GM12874 (cell line): ENCODE data around the gene DPY19L3.

ENCODE experiments used
- TF ChIP-seq, protein P1 (sequence below): IDR thresholded peaks from 2 replicates; pipeline ENCODE4 v1.5.1; 2011; ENCODE audit warnings: low read depth, mild to moderate bottlenecking, control low read depth, low read length, moderate library complexity; ENCODE audit not compliant: insufficient read depth

The DPY19L3 gene

DNA sequence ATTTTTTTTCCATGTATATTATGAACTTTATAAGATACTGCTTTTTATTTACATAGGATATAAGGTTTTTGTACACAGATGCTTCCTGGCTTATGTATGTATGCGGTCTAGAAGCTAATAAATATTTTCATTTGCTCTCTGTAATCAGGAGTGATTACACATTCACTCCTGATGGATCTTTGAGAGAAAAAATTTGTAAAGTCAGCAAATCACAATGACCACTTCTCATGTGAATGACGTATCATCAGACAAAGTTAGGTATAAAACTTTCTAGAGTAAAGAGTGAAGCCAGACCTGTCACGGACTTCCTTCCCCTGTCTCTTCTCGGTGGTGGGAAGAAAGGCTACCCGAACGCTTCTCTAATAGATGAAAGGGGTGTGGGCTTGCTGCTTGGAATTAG is 31.1 kb downstream of the DPY19L3 start:
- TF ChIP-seq, protein P1, sequence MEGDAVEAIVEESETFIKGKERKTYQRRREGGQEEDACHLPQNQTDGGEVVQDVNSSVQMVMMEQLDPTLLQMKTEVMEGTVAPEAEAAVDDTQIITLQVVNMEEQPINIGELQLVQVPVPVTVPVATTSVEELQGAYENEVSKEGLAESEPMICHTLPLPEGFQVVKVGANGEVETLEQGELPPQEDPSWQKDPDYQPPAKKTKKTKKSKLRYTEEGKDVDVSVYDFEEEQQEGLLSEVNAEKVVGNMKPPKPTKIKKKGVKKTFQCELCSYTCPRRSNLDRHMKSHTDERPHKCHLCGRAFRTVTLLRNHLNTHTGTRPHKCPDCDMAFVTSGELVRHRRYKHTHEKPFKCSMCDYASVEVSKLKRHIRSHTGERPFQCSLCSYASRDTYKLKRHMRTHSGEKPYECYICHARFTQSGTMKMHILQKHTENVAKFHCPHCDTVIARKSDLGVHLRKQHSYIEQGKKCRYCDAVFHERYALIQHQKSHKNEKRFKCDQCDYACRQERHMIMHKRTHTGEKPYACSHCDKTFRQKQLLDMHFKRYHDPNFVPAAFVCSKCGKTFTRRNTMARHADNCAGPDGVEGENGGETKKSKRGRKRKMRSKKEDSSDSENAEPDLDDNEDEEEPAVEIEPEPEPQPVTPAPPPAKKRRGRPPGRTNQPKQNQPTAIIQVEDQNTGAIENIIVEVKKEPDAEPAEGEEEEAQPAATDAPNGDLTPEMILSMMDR, result no peak

DNA sequence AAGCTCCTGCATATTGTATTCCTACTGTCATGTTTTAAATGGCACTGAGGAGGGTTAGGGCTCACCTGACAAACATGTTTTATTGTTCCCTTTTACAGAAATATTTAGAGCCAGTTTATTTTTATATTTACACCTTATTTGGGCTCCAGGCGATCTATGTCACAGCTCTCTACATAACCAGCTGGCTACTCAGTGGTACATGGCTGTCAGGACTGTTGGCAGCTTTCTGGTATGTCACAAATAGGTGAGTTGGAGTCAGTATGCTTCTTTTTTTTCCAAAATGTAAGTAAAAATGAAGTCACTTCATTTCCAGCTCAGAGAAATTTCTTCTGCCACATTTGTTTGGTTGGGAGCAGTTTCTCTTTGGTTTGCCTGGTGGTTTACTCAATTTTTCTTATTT is 31.5 kb downstream of the DPY19L3 start:
- TF ChIP-seq, protein P1, result no peak

DNA sequence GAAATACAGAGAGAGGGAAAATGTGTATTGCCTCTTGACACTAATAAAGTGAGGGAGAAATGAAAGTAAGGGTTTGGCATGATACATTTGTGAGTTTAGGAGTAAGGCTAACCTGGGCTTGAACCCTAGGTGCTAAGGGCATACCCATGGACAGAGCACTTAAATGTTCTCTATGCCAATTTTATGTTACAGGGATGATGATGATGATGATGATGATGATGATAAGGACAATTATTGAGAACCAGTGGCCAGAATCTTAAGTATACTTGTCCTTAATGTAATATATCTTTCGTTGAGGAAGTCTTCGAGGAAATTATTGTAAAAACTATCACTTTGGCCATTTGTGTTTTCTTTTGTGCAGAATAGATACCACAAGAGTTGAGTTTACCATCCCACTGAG is 33.2 kb downstream of the DPY19L3 start:
- TF ChIP-seq, protein P1, result no peak

DNA sequence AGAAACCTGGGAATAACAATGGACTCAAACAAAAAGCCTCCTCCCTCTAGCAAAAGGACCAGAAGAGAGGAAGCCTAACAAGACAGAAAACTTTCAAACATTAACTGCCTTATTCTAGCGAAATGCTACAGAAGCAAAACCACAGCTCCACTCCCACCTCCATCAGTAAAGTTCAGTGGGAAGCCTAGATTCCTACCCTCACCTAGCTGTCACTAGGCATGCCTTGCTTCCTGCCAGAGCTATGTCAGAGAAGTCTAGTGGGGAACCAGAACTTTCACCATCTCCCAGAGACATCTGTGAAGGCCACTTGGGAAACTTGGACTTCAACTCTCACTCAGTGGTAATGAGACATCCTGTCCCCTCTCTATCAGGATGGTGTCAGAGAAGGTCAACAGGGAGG is 37.1 kb downstream of the DPY19L3 start:
- TF ChIP-seq, protein P1, result no peak

DNA sequence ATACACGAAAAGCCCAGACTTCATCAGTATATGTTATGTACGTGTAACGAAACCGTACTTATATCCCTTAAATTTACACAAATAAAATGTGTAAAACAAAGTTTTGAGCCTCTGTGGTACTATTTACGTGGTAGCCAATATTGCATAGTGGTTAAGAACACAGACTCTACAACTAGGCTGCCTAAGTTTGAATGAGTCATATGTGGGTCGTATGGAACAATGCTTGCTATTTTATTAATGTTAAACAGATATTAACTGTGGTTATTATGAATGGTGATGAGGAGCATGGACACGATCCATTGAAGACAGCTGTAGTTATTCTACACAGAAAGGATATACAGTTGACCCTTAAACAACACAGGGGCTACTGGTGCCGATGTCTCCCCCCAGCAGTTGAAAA is 42.5 kb downstream of the DPY19L3 start:
- TF ChIP-seq, protein P1, result no peak

DNA sequence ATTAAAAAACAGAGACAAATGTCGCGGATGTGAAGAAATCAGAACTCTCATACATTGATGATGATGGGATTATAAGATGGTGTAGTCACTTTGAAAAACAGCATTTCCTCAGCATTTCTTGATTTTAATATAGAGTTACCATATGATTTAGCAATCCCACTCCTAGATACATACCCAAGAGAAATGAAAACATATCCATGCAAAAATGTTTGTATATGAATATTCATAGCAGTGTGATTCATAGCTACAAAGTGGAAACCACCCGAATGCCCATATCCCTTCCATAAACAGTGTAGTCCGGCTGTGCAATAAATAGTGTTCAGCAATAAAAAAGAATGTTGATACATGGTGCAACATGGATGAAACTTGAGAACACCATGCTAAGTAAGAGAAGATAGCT is 44.6 kb downstream of the DPY19L3 start:
- TF ChIP-seq, protein P1, result no peak

DNA sequence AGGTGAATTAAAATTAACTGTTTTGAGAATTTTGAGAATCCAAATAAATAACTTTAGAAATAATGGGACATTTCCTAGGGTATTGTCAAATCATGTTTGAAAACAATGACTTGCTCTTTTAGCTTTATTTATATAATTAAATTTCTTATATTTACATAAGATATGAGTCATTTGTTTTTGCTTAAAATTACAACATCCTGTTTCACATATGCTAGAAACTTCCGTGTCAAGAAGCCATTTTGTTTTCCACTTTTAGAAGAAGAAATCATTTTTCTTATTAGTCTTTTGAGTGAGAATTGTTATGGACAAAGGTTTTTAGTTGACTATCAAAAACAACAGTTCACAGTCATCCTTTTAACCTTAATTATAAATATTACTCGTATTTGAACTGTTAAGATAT is 48.2 kb downstream of the DPY19L3 start:
- TF ChIP-seq, protein P1, result no peak

DNA sequence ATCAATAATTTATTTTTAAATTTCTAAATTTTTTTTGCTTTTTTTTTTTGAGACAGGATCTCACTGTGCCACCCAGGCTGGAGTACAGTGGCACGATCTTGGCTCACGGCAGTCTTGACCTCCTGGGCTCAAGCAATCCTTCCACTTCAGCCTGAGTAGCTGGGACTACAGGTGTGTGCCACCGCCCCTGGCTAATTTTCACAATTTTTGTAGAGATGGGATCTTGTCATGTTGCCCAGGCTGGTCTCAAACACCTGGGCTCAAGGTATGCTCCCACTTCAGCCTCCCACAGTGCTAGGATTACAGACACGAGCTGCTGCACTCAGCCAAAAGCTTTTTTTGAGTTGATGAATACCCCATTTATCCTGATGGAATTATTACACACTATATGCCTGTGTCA is 50.8 kb downstream of the DPY19L3 start:
- TF ChIP-seq, protein P1, result no peak
